K562 (cell line): ENCODE data around the gene PCDHGB7. TPM values are rescaled to one million over a fixed set of nuclear protein-coding genes. Genes with fewer than 3 reads are reported as not detected.

Experiments
- ATAC-seq: fragments of 200-7000 bp; cut with Tn5 transposase; 3 replicates; pipeline ENCODE4 v1.9.1; 2020; ENCODE audit warnings: moderate library complexity
- BruUV-seq: library from RNA; stranded (reverse); fragments of 400-500 nt; replicated peaks from 2 replicates; lab custom pipeline; 2021; lab: Mats Ljungman, UMichigan
- CTCF ChIA-PET: fragments of 300-600 bp; formaldehyde crosslinking; extraction: SDS; loops from one replicate; lab custom pipeline; 2021; ENCODE audit warnings: low intra/inter-chr PET ratio; lab: Yijun Ruan, JAX
- POLR2A ChIA-PET: fragments of 300-600, 350-650 bp; sonication (Branson Sonifier 250); formaldehyde crosslinking; extraction: SDS; loops from one replicate; lab custom pipeline; 2021; ENCODE audit warnings: antibody characterized with exemption, inconsistent platforms; lab: Yijun Ruan, JAX
- DNase-seq, 4 experiments: peaks; one replicate each; pipeline versions ENCODE4 v3.0.0 to v3.0.0-alpha.2; 2011 to 2018; ENCODE audit warnings: low spot score in 3 of 4, mixed read lengths in 3 of 4; ENCODE audit errors: extremely low read depth in 1 of 4
- FAIRE-seq: peaks from 2 replicates; lab custom pipeline; 2011; peaks lifted over from hg19 to GRCh38; lab: Jason Lieb, UNC
- H2AFZ ChIP-seq: 2 replicates; pipeline ENCODE4 v1.6.0; 2011; ENCODE audit warnings: low read depth, low read length, control low read depth, inconsistent platforms
- H3K27ac ChIP-seq: fragments of 200-600 bp; 3 replicates; pipeline ENCODE4 v1.8.0; 2011; ENCODE audit warnings: low read depth, mild to moderate bottlenecking, control low read depth, inconsistent platforms, low read length, moderate library complexity, mixed read lengths; ENCODE audit errors: extremely low read depth
- H3K27me3 ChIP-seq, 2 experiments: fragments of 300-600 bp in 1 of 2; 2 replicates in 1 of 2; 3 replicates in 1 of 2; pipeline versions ENCODE4 v1.6.0 to v1.8.0; 2011; ENCODE audit warnings: inconsistent platforms in 2 of 2, low read length in 2 of 2, mild to moderate bottlenecking in 1 of 2, mixed read lengths in 1 of 2, moderate library complexity in 1 of 2; ENCODE audit not compliant: control insufficient read depth in 2 of 2, insufficient read depth in 2 of 2
- H3K36me3 ChIP-seq: fragments of 300-600 bp; 3 replicates; pipeline ENCODE4 v1.8.0; 2011; ENCODE audit warnings: mild to moderate bottlenecking, low read length, inconsistent platforms; ENCODE audit not compliant: control insufficient read depth, insufficient read depth
- H3K4me1 ChIP-seq, 2 experiments: fragments of 200-600 bp in 1 of 2; replicated peaks in 1 of 2; 2 replicates in 1 of 2; 3 replicates in 1 of 2; pipeline versions ENCODE4 v1.5.1 to v1.8.0; 2011; ENCODE audit warnings: inconsistent platforms in 2 of 2, low read length in 2 of 2, mild to moderate bottlenecking in 1 of 2, mixed read lengths in 1 of 2, moderate library complexity in 1 of 2; ENCODE audit not compliant: control insufficient read depth in 2 of 2, insufficient read depth in 2 of 2
- H3K4me2 ChIP-seq: 2 replicates; pipeline ENCODE4 v1.6.1; 2011; ENCODE audit warnings: low read length, control low read depth, inconsistent platforms, mixed read lengths; ENCODE audit not compliant: insufficient read depth
- H3K4me3 ChIP-seq: fragments of 200-600 bp; sonication (generic), shearing (Covaris generic); 2 replicates; pipeline ENCODE4 v1.5.1; 2016; ENCODE audit warnings: control low read depth, inconsistent platforms
- H3K79me2 ChIP-seq: fragments of 200-600 bp; 3 replicates; pipeline ENCODE4 v1.8.0; 2011; ENCODE audit warnings: low read length, inconsistent platforms; ENCODE audit not compliant: control insufficient read depth, insufficient read depth
- H3K9ac ChIP-seq, 2 experiments: 2 replicates each; pipeline versions ENCODE4 v1.6.0 to v1.6.1; 2011; ENCODE audit warnings: low read depth in 2 of 2, low read length in 2 of 2, control low read depth in 1 of 2, inconsistent platforms in 1 of 2, mild to moderate bottlenecking in 1 of 2, mixed read lengths in 1 of 2; ENCODE audit not compliant: insufficient read depth in 1 of 2
- H3K9me1 ChIP-seq: one replicate; pipeline ENCODE4 v1.6.0; 2011; ENCODE audit warnings: inconsistent platforms, mild to moderate bottlenecking, low read length, moderate library complexity; ENCODE audit not compliant: control insufficient read depth, insufficient read depth
- H3K9me3 ChIP-seq: replicated peaks from 2 replicates; pipeline ENCODE4 v1.5.1; 2011; ENCODE audit warnings: low read depth, low read length, inconsistent platforms; ENCODE audit not compliant: control insufficient read depth, insufficient read depth
- H4K20me1 ChIP-seq: replicated peaks from 2 replicates; pipeline ENCODE4 v1.6.1; 2011; ENCODE audit warnings: low read length, inconsistent platforms, mixed read lengths; ENCODE audit not compliant: control insufficient read depth, insufficient read depth
- BRCA1 ChIP-seq, 2 experiments: fragments of 450-650 bp in 1 of 2; sonication (generic) in 1 of 2; formaldehyde crosslinking in 1 of 2; IDR thresholded peaks; 2 replicates each; pipeline versions ENCODE4 v1.5.0 to v1.6.1; 2017 to 2020; ENCODE audit warnings: mild to moderate bottlenecking in 1 of 2, missing genetic modification reagents in 1 of 2
- FOXJ2 ChIP-seq: fragments of 200-800 bp; sonication (Bioruptor generic); IDR thresholded peaks from 2 replicates; pipeline ENCODE4 v1.6.1; 2016; ENCODE audit warnings: missing genetic modification characterization, missing compliant biosample characterization
- HCFC1 ChIP-seq: IDR thresholded peaks from 2 replicates; pipeline ENCODE4 v1.6.1; 2012; ENCODE audit warnings: low read depth, low read length, improper control_type of control experiment
- KAT2B ChIP-seq: IDR thresholded peaks from one replicate; pipeline ENCODE4 v1.6.1; 2012; ENCODE audit warnings: low read depth, mild to moderate bottlenecking, control low read depth, inconsistent platforms, low read length, moderate library complexity
- LCOR ChIP-seq: sonication (generic); formaldehyde crosslinking; IDR thresholded peaks from 2 replicates; pipeline ENCODE4 v1.8.0; 2022; ENCODE audit warnings: mild to moderate bottlenecking, missing genetic modification reagents
- MYNN ChIP-seq, 2 experiments: sonication (generic); formaldehyde crosslinking in 1 of 2; IDR thresholded peaks; 2 replicates each; pipeline versions ENCODE4 v1.5.0 to v1.6.1; 2016 to 2020; ENCODE audit warnings: antibody characterized with exemption in 1 of 2, missing genetic modification reagents in 1 of 2
- NBN ChIP-seq: fragments of 450-650 bp; IDR thresholded peaks from 2 replicates; pipeline ENCODE4 v1.6.1; 2016; ENCODE audit warnings: low read depth, mild to moderate bottlenecking
- PREB ChIP-seq: sonication (generic); formaldehyde crosslinking; IDR thresholded peaks from 2 replicates; pipeline ENCODE4 v1.8.1; 2023; ENCODE audit warnings: mild to moderate bottlenecking, missing genetic modification reagents
- RAD21 ChIP-seq, 2 experiments: fragments of 250-450 bp in 1 of 2; fragments of 450-650 bp in 1 of 2; sonication (Bioruptor Pico) in 1 of 2; formaldehyde crosslinking in 1 of 2; IDR thresholded peaks in 1 of 2; conservative IDR thresholded peaks in 1 of 2; 2 replicates each; pipeline versions ENCODE4 v1.4.0 to v1.8.0; 2020 to 2022; ENCODE audit warnings: mild to moderate bottlenecking in 2 of 2, moderate library complexity in 1 of 2
- SMAD4 ChIP-seq: fragments of 250-450 bp; sonication (Bioruptor Pico); conservative IDR thresholded peaks from 2 replicates; pipeline ENCODE4 v1.8.0; 2021; ENCODE audit warnings: inconsistent platforms, mild to moderate bottlenecking, moderate library complexity
- SOX6 ChIP-seq: fragments of 450-650 bp; IDR thresholded peaks from 2 replicates; pipeline ENCODE4 v1.6.1; 2014; ENCODE audit warnings: mild to moderate bottlenecking
- SP2 ChIP-seq: IDR thresholded peaks from 2 replicates; pipeline ENCODE4 v1.6.1; 2011; ENCODE audit warnings: mild to moderate bottlenecking, low read depth, low read length, moderate library complexity; ENCODE audit not compliant: poor library complexity, severe bottlenecking; ENCODE audit errors: extremely low read depth
- ZNF583 ChIP-seq: fragments of 250-450 bp; sonication (Bioruptor Pico); IDR thresholded peaks from 2 replicates; pipeline ENCODE4 v1.4.0; 2020
- ZNF76 ChIP-seq: fragments of 250-450 bp; sonication (Bioruptor Pico); IDR thresholded peaks from 2 replicates; pipeline ENCODE4 v1.4.0; 2020; ENCODE audit warnings: mild to moderate bottlenecking, moderate library complexity, borderline replicate concordance
- WGBS: fragments of 100-300 bp; shearing (Covaris generic); methylation state at CpG from one replicate; pipeline ENCODE4 v1.1.6; 2016; ENCODE audit warnings: low coverage, mixed read lengths; ENCODE audit not compliant: insufficient coverage; ENCODE audit errors: missing lambda C conversion rate; 5-methylcytosine and 5-hydroxymethylcytosine counted together
- in situ Hi-C: fragments of 300-500 bp; cut with MboI; formaldehyde crosslinking; loops from 4 replicates; pipeline ENCODE4 v1.15.0; 2018; ENCODE audit warnings: inconsistent platforms, mixed read lengths
- intact Hi-C: fragments of 100-400 bp; cut with micrococcal nuclease; formaldehyde crosslinking; loops from 2 replicates; pipeline ENCODE4 v1.14.2; 2022
- polyA plus RNA-seq, 8 experiments: library from polyadenylated mRNA; depleted of rRNA in 4 of 8; stranded (reverse) in 5 of 8; unstranded in 3 of 8; fragments of >200 nt; fragmentation: Nextera tagmentation in 2 of 8; fragmentation: Illumina TruSeq in 1 of 8; extraction: Ambion mirVana in 2 of 8; extraction: Trizol in 1 of 8; gene quantifications; 2 replicates each; pipeline versions ENCODE4 v1.2.1 to v1.2.3, GENCODE V29; 2011 to 2014; ENCODE audit warnings: inconsistent platforms in 1 of 8, missing spikeins in 1 of 8
- total RNA-seq, 7 experiments: library from RNA; depleted of rRNA in 6 of 7; stranded (reverse); fragments of >200 nt in 6 of 7; fragmentation: Illumina TruSeq in 2 of 7; extraction: Trizol in 2 of 7; gene quantifications; 2 replicates each; pipeline versions ENCODE4 v1.2.1 to v1.2.3, GENCODE V29; 2011 to 2021; ENCODE audit warnings: low replicate concordance in 1 of 7
- TF ChIP-seq, protein P1 (sequence below): fragments of 450-650 bp; IDR thresholded peaks from 2 replicates; pipeline ENCODE4 v1.6.1; 2016; ENCODE audit warnings: antibody characterized with exemption
- TF ChIP-seq, protein P2 (sequence below): sonication (generic); formaldehyde crosslinking; IDR thresholded peaks from 2 replicates; pipeline ENCODE4 v1.8.1; 2022; ENCODE audit warnings: missing genetic modification reagents
- TF ChIP-seq, protein P3 (sequence below): fragments of 450-650 bp; formaldehyde crosslinking; IDR thresholded peaks from 2 replicates; pipeline ENCODE4 v1.4.0; 2020; ENCODE audit warnings: mild to moderate bottlenecking, moderate library complexity

Gene PCDHGB7
- total and polyA plus RNA-seq, 9 of the 15 experiments (the other 6 are each of a cell fraction or from before 2014, with no cell fraction given): 0.09 TPM; not detected in 8

GRCh38 chr5:141389153-141390042 lies 28.1 kb upstream of the PCDHGB7 start:
- Histone ChIP-seq H3K27ac (no peak overlapping the region), H3K9me3 (no peaks in the 10 kb centered on the region), H3K4me2 (no peak overlapping the region), H3K9me1 (no peaks in the 10 kb centered on the region), H3K4me1 (peaks cover 0 to 13% of the 10 kb centered on the region in 2 experiments; a peak in 1 of 5 replicates), H2AFZ (no peak overlapping the region), H3K4me3 (no peak overlapping the region), H3K9ac (no peak overlapping the region), H3K36me3 (no peaks in the 10 kb centered on the region), H4K20me1 (no peaks in the 10 kb centered on the region), H3K79me2 (no peaks in the 10 kb centered on the region), H3K27me3 (peaks cover 3 to 32% of the 10 kb centered on the region in 2 experiments; a peak in 3 of 5 replicates)
- POLR2A ChIA-PET: no interaction called here
- no peak for ATAC-seq
- 31% methylated on average over 71 of the region's 77 CpGs for WGBS
- in situ Hi-C loops (no loop called here), intact Hi-C loops (no loop called here)
- FAIRE-seq: no peak
- no TSS peak for BruUV-seq
- no peak for DNase-seq
- CTCF ChIA-PET: no interaction called here
- TF ChIP-seq BRCA1 (IDR thresholded peaks at IDR 0.05) (no peak), BRCA1 (CRISPR knock-in tag; IDR thresholded peaks at IDR 0.05) (no peak), NBN (no peak), SP2 (no peak), SOX6 (no peak), SMAD4 (CRISPR knock-in tag) (no peak), HCFC1 (no peak), LCOR (CRISPR knock-in tag) (no peak), ZNF583 (CRISPR knock-in tag) (no peak), MYNN (IDR thresholded peaks at IDR 0.05) (no peak), MYNN (CRISPR knock-in tag; IDR thresholded peaks at IDR 0.05) (no peak), ZNF76 (CRISPR knock-in tag) (no peak), KAT2B (no peak), RAD21 (CRISPR knock-in tag; conservative IDR thresholded peaks at IDR 0.05 in 1 of 2, IDR thresholded peaks at IDR 0.05 in 1 of 2) (no peak), PREB (CRISPR knock-in tag) (no peak), FOXJ2 (tag) (no peak)
- TF ChIP-seq, protein P1, sequence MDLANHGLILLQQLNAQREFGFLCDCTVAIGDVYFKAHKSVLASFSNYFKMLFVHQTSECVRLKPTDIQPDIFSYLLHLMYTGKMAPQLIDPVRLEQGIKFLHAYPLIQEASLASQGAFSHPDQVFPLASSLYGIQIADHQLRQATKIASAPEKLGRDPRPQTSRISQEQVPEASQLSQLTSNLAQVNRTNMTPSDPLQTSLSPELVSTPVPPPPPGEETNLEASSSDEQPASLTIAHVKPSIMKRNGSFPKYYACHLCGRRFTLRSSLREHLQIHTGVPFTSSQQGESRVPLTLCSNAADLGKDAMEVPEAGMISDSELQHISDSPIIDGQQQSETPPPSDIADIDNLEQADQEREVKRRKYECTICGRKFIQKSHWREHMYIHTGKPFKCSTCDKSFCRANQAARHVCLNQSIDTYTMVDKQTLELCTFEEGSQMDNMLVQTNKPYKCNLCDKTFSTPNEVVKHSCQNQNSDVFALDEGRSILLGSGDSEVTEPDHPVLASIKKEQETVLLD: no peak
- TF ChIP-seq, protein P2, sequence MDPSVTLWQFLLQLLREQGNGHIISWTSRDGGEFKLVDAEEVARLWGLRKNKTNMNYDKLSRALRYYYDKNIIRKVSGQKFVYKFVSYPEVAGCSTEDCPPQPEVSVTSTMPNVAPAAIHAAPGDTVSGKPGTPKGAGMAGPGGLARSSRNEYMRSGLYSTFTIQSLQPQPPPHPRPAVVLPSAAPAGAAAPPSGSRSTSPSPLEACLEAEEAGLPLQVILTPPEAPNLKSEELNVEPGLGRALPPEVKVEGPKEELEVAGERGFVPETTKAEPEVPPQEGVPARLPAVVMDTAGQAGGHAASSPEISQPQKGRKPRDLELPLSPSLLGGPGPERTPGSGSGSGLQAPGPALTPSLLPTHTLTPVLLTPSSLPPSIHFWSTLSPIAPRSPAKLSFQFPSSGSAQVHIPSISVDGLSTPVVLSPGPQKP (CRISPR knock-in tag): no peak
- TF ChIP-seq, protein P3, sequence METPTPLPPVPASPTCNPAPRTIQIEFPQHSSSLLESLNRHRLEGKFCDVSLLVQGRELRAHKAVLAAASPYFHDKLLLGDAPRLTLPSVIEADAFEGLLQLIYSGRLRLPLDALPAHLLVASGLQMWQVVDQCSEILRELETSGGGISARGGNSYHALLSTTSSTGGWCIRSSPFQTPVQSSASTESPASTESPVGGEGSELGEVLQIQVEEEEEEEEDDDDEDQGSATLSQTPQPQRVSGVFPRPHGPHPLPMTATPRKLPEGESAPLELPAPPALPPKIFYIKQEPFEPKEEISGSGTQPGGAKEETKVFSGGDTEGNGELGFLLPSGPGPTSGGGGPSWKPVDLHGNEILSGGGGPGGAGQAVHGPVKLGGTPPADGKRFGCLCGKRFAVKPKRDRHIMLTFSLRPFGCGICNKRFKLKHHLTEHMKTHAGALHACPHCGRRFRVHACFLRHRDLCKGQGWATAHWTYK (CRISPR knock-in tag): no peak
